Osteocyte (in vitro differentiated cells): ENCODE data around the gene PRM3. TPM values are rescaled to one million over a fixed set of nuclear protein-coding genes. Genes with fewer than 3 reads are reported as not detected.

Experiments used
- DNase-seq: peaks from one replicate; pipeline ENCODE4 v3.0.0; 2021; ENCODE audit warnings: mixed read lengths; ENCODE audit not compliant: unreplicated experiment; ENCODE audit errors: extremely low spot score
- H3K27ac Mint-ChIP-seq: one replicate; pipeline ENCODE4 v1.8.0; 2021; ENCODE audit warnings: mild to moderate bottlenecking, mixed read lengths; ENCODE audit not compliant: unreplicated experiment
- H3K27me3 Mint-ChIP-seq: one replicate; pipeline ENCODE4 v1.8.0; 2021; ENCODE audit warnings: mixed read lengths; ENCODE audit not compliant: unreplicated experiment
- H3K36me3 Mint-ChIP-seq: one replicate; pipeline ENCODE4 v1.8.0; 2021; ENCODE audit warnings: mixed read lengths; ENCODE audit not compliant: unreplicated experiment
- H3K4me1 Mint-ChIP-seq: one replicate; pipeline ENCODE4 v1.8.0; 2021; ENCODE audit warnings: mixed read lengths; ENCODE audit not compliant: unreplicated experiment
- H3K4me3 Mint-ChIP-seq: one replicate; pipeline ENCODE4 v1.8.0; 2021; ENCODE audit warnings: mild to moderate bottlenecking, moderate library complexity, mixed read lengths; ENCODE audit not compliant: unreplicated experiment
- H3K9me3 Mint-ChIP-seq: one replicate; pipeline ENCODE4 v1.8.0; 2021; ENCODE audit warnings: mixed read lengths; ENCODE audit not compliant: unreplicated experiment
- total RNA-seq: library from RNA; stranded (reverse); gene quantifications from 2 replicates; pipeline ENCODE4 v1.2.1, GENCODE V29; 2021
- TF ChIP-seq, protein P1 (sequence below): fragments of 200-600 bp; sonication (generic); IDR thresholded peaks from 2 replicates; pipeline ENCODE4 v1.5.0; 2021; ENCODE audit warnings: antibody characterized with exemption, mild to moderate bottlenecking, moderate library complexity

The PRM3 gene
- total RNA-seq, 1 donor from 2014 or later, result not detected

DNA sequence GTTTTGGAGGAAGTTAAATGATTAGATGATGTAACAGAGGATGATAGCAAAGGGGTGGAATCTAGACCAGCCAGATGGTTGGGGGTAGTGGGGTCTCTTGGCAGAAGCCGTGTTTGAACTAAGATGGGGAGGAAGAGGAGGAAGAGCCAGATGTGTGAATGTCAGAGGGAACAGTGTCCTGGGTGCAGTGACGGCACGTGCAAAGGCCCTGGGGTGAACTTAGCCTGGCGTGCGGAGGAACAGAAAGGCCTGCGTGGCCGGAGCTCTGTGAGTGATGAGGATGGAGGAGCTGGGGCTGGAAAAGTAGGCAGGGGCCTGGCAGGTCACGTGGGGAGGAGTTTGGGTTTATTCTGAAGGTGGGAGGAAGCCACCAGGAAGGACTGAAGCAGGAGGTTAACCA, 45.4 kb upstream of the PRM3 start:
- Mint-ChIP-seq H3K4me3 (no peak overlapping the region), H3K27ac (no peak overlapping the region), H3K27me3 (no peaks in the 10 kb centered on the region), H3K9me3 (no peaks in the 10 kb centered on the region), H3K4me1 (peaks cover 35% of the 10 kb centered on the region), H3K36me3 (no peaks in the 10 kb centered on the region)
- no peak for DNase-seq
- TF ChIP-seq, protein P1, sequence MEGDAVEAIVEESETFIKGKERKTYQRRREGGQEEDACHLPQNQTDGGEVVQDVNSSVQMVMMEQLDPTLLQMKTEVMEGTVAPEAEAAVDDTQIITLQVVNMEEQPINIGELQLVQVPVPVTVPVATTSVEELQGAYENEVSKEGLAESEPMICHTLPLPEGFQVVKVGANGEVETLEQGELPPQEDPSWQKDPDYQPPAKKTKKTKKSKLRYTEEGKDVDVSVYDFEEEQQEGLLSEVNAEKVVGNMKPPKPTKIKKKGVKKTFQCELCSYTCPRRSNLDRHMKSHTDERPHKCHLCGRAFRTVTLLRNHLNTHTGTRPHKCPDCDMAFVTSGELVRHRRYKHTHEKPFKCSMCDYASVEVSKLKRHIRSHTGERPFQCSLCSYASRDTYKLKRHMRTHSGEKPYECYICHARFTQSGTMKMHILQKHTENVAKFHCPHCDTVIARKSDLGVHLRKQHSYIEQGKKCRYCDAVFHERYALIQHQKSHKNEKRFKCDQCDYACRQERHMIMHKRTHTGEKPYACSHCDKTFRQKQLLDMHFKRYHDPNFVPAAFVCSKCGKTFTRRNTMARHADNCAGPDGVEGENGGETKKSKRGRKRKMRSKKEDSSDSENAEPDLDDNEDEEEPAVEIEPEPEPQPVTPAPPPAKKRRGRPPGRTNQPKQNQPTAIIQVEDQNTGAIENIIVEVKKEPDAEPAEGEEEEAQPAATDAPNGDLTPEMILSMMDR, result no peak

DNA sequence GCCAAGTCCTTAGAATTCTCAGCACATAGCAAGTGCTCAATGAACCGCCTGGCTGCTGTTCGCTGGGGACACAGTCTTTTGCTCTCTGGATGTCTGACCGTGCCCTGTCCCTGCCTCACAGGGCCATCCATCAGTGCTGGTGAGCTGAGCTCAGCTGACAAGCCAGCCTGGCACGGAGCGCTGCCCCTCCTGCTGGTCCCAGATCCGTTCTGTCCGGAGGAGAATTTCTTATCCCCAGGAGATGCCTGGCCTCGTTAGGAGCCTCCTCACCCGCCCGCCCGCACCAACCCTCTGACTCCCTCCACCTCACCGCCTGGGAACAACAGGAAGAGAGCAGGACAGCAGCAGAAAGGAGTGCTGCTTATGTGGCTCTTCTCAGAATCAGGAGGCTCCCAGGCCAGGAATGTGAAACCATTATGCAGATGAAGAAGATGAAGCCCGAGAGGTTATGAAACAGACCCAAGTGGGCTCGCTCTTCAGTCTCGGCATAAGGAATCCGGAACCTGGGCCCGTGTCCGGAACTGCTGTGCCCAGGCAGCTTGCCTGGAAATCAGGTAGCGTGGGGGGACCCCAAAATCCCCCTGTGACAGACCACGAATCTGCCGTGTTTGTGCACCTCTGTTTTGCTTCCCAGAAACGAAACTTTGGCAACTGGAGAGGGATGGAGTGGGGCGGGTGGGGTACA, 43.0 kb upstream of the PRM3 start:
- H3K4me1 Mint-ChIP-seq, result peaks cover 40% of the 10 kb centered on the region
- H3K36me3 Mint-ChIP-seq, result no peaks in the 10 kb centered on the region
- no peak overlapping the region for H3K4me3 Mint-ChIP-seq
- TF ChIP-seq, protein P1, result peak; percentile 18
- H3K9me3 Mint-ChIP-seq, result no peaks in the 10 kb centered on the region
- H3K27ac Mint-ChIP-seq, result no peak overlapping the region
- no peak for DNase-seq
- H3K27me3 Mint-ChIP-seq, result no peaks in the 10 kb centered on the region

DNA sequence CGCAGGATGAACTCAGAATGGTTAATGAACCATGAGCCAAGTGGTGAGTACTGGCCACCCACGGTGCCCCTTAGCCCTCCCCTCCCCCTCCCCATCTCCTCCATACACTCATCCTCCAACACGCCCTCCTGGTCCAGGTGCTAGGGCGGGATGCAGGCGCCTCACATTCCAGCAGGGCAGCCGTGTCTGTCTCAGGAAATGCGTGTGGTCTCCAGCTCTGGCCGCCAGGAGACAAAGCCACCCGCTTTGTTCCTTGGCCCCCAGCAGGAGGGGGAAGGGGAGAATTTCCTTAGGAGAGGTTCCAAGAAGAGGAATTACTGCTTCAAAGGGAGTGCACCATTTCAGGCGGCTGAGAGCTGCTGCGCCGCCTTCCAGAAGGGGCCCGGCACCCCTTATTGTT, 42.1 kb upstream of the PRM3 start:
- Mint-ChIP-seq H3K9me3 (no peaks in the 10 kb centered on the region), H3K4me1 (peaks cover 40% of the 10 kb centered on the region), H3K36me3 (no peaks in the 10 kb centered on the region), H3K27ac (no peak overlapping the region), H3K4me3 (no peak overlapping the region), H3K27me3 (no peaks in the 10 kb centered on the region)
- TF ChIP-seq, protein P1, result peak; percentile 22
- DNase-seq, result no peak

DNA sequence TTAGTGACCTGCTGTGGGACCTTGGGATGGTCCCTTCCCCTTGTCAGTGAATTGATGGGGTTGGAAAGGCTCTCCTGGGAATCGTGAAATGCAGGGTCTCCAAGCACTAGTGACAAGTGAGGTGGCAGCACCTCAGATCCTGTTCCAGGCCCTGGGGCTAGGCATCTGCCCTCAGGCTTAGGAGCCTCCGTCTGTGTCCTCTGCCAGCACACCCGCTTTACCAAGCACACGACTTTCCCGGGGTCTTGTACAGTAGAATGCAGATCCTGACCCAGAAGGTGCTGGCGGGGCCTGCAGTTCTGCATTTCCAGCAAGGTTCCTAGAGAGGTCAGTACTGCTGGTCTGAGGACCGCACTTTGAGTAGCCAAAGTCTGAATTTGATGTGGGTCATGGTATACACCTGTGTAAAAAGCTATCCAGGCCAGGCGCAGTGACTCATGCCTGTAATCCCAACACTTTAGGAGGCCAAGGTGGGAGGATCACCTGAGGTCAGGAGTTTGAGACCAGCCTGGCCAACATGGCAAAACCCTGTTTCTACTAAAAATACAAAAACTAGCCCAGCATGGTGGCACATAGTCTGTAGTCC, 41.0 kb upstream of the PRM3 start:
- H3K36me3 Mint-ChIP-seq, result no peaks in the 10 kb centered on the region
- no peaks in the 10 kb centered on the region for H3K9me3 Mint-ChIP-seq
- TF ChIP-seq, protein P1, result no peak
- H3K27me3 Mint-ChIP-seq, result no peaks in the 10 kb centered on the region
- H3K4me3 Mint-ChIP-seq, result no peak overlapping the region
- no peak overlapping the region for H3K27ac Mint-ChIP-seq
- peaks cover 45% of the 10 kb centered on the region for H3K4me1 Mint-ChIP-seq
- no peak for DNase-seq

DNA sequence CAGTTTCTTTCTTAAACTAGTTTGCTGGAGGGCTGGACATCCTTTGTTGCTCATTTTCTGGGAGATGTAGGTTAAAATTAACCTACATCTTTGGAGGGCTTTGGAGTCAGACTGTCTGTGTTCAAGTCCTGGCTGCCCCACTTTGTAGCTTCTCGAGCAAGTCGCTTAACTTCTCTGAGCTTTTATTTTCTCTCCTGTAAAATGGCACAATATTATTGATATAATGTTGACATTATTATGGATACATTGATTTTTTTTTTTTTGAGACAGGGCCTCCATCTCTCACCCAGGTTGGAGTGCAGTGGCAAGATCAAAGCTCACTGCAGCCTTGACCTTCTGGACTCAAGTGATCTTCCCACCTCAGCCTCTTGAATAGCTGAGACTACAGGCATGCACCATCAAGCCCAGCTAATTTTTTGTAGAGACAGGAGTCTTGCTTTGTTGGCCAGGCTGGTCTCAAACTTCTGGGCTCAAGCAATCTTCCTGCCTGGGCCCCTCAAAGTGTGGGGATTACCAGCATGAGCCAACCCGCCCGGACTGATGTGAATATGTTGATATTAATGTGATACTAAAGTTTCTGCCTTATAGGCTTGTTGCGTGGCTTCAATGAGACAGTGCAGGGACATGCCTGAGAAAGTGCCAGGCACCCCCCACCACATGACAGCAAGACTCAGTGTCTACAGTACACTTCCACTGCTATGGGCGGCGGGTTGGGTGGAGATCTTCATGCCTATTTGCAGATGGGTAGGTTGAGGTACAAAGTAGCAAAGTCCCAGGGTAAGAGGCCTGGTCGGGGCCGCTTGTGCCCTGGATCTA, 40.3 kb upstream of the PRM3 start:
- H3K27me3 Mint-ChIP-seq, result no peaks in the 10 kb centered on the region
- no peaks in the 10 kb centered on the region for H3K9me3 Mint-ChIP-seq
- TF ChIP-seq, protein P1, result no peak
- no peak overlapping the region for H3K27ac Mint-ChIP-seq
- no peak overlapping the region for H3K4me3 Mint-ChIP-seq
- no peak for DNase-seq
- peaks cover 45% of the 10 kb centered on the region for H3K4me1 Mint-ChIP-seq
- no peaks in the 10 kb centered on the region for H3K36me3 Mint-ChIP-seq
